ENCODE results near the gene KRT39. TPM values are rescaled to one million over a fixed set of nuclear protein-coding genes. Genes with fewer than 3 reads are reported as not detected.

KRT39 gene
- total and polyA plus RNA-seq, 4 donors = not detected

DNA sequence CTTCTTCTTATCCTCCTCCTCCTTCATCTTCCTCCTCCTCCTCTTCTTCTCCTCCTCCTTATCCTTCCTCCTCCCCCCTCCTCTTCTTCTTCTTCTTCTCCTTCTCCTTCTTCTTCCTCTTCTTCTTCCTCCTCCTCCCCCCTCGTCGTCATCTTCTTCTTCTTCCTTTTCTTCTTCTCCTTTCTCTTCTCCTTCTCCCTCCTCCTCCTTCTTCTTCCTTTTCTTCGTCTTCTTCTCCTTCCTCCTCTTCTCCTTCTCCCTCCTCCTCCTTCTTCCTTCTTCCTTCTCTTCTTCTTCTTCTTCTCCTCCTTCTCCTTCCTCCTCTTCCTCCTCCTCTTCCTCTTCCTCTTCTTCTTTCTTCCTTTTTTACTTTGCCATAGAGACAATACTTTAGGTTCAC lies 24.2 kb downstream of the KRT39 start:
- H3K4me3 ChIP-seq (ENCODE audit: low read depth in 1 of 3, low read length in 3 of 3) = no peak overlapping the region
- H3K27me3 ChIP-seq (ENCODE audit: control insufficient read depth in 4 of 4, insufficient read depth in 4 of 4, low read length in 3 of 4) = peaks cover 0 to 15% (median 2%) of the 10 kb centered on the region in 4 donors
- H3K9ac ChIP-seq (ENCODE audit: low read depth in 1 of 2, low read length in 2 of 2) = no peak overlapping the region
- TF ChIP-seq HNF4A (conservative IDR thresholded peaks at IDR 0.05) (no peak), TAF1 (conservative IDR thresholded peaks at IDR 0.05) (no peak), YY1 (IDR thresholded peaks at IDR 0.05) (no peak), JUND (IDR thresholded peaks at IDR 0.05) (no peak), ZBTB33 (IDR thresholded peaks at IDR 0.05) (no peak), FOXA2 (IDR thresholded peaks at IDR 0.05) (no peak), SP1 (IDR thresholded peaks at IDR 0.05) (no peak), GABPA (IDR thresholded peaks at IDR 0.05 in 1 of 2, conservative IDR thresholded peaks at IDR 0.05 in 1 of 2) (no peak), RAD21 (IDR thresholded peaks at IDR 0.05) (no peak), HNF4G (IDR thresholded peaks at IDR 0.05) (no peak)
- TF ChIP-seq, protein P1, sequence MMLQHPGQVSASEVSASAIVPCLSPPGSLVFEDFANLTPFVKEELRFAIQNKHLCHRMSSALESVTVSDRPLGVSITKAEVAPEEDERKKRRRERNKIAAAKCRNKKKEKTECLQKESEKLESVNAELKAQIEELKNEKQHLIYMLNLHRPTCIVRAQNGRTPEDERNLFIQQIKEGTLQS (IDR thresholded peaks at IDR 0.05) = no peak
- TF ChIP-seq, protein P2, sequence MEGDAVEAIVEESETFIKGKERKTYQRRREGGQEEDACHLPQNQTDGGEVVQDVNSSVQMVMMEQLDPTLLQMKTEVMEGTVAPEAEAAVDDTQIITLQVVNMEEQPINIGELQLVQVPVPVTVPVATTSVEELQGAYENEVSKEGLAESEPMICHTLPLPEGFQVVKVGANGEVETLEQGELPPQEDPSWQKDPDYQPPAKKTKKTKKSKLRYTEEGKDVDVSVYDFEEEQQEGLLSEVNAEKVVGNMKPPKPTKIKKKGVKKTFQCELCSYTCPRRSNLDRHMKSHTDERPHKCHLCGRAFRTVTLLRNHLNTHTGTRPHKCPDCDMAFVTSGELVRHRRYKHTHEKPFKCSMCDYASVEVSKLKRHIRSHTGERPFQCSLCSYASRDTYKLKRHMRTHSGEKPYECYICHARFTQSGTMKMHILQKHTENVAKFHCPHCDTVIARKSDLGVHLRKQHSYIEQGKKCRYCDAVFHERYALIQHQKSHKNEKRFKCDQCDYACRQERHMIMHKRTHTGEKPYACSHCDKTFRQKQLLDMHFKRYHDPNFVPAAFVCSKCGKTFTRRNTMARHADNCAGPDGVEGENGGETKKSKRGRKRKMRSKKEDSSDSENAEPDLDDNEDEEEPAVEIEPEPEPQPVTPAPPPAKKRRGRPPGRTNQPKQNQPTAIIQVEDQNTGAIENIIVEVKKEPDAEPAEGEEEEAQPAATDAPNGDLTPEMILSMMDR (IDR thresholded peaks at IDR 0.05; ENCODE audit: low read depth, low read length, missing input control) = no peak
- no peaks in the 10 kb centered on the region for H3K36me3 ChIP-seq (ENCODE audit: control insufficient read depth in 4 of 4, insufficient read depth in 3 of 4, low read depth in 1 of 4, low read length in 3 of 4)
- no peaks in the 10 kb centered on the region for H3K4me1 ChIP-seq (ENCODE audit: control insufficient read depth in 4 of 4, insufficient read depth in 4 of 4, low read length in 3 of 4)
- DNase-seq (ENCODE audit: low spot score) = no peak
- 82% methylated on average over 3 of the region's 3 CpGs for WGBS
- H3K9me3 ChIP-seq (ENCODE audit: control insufficient read depth in 4 of 4, low read length in 3 of 4) = no peaks in the 10 kb centered on the region
- H3K27ac ChIP-seq (ENCODE audit: low read depth in 1 of 2, low read length in 2 of 2) = no peak overlapping the region

DNA sequence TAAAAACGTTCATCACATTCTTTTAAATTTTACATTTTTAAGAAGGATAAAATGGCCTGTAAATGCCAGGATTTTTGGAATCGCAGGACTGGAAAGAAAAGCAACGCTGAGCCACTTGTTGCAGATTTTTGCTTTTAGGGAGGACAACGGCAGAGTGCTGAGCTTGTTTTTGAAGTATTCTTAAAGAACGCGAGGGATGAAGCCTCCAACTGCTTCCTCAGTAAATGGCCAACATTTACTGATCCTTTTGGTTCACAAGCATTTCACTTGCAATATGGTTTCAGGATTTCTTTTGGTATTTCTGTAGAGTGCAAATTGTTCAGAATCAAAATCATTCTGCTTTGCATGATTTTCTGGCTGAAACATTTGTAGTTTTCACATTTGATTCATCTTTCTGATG lies 26.5 kb downstream of the KRT39 start:
- DNase-seq (ENCODE audit: low spot score) = no peak
- Histone ChIP-seq H3K9me3 (ENCODE audit: control insufficient read depth in 4 of 4, low read length in 3 of 4) (no peaks in the 10 kb centered on the region), H3K4me3 (ENCODE audit: low read depth in 1 of 3, low read length in 3 of 3) (no peak overlapping the region), H3K9ac (ENCODE audit: low read depth in 1 of 2, low read length in 2 of 2) (no peak overlapping the region), H3K4me1 (ENCODE audit: control insufficient read depth in 4 of 4, insufficient read depth in 4 of 4, low read length in 3 of 4) (no peaks in the 10 kb centered on the region), H3K36me3 (ENCODE audit: control insufficient read depth in 4 of 4, insufficient read depth in 3 of 4, low read depth in 1 of 4, low read length in 3 of 4) (no peaks in the 10 kb centered on the region), H3K27ac (ENCODE audit: low read depth in 1 of 2, low read length in 2 of 2) (no peak overlapping the region), H3K27me3 (ENCODE audit: control insufficient read depth in 4 of 4, insufficient read depth in 4 of 4, low read length in 3 of 4) (peaks cover 0 to 5% (median 0%) of the 10 kb centered on the region in 4 donors)
- 80% methylated on average over 6 of the region's 6 CpGs for WGBS
- TF ChIP-seq SP1 (IDR thresholded peaks at IDR 0.05) = no peak
- TF ChIP-seq EGR1 (IDR thresholded peaks at IDR 0.05; ENCODE audit: low read depth in 2 of 2) = no peak

DNA sequence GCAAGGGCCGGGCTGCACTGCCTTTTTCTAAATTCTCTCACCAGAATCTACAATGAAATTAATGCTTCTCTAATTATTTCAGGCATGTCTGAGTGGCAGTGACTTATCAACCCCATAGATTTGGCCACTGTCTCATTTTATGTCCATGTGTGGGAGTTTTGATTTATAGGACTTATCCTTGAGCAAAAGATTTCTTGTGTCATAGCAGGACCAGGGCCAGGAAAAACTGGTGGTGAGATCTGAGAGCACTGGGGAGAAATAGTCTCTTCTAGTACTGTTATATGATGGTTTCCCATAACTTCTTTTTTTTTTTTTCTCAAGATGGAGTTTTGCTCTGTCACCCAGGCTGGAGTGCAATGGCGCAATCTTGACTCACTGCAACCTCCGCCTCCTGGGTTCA lies 27.8 kb downstream of the KRT39 start:
- TF ChIP-seq YY1 (IDR thresholded peaks at IDR 0.05) (no peak), NR2F2 (IDR thresholded peaks at IDR 0.05) (no peak), SP1 (IDR thresholded peaks at IDR 0.05) (no peak), RAD21 (IDR thresholded peaks at IDR 0.05) (no peak), RXRA (IDR thresholded peaks at IDR 0.05) (no peak)
- TF ChIP-seq, protein P1 (IDR thresholded peaks at IDR 0.05) = no peak

More for the DNA sequence above, 27.8 kb downstream of the KRT39 start:
- WGBS = 94% methylated on average over 3 of the region's 3 CpGs
- Histone ChIP-seq H3K27ac (ENCODE audit: low read depth in 1 of 2, low read length in 2 of 2) (no peak overlapping the region), H3K4me1 (ENCODE audit: control insufficient read depth in 4 of 4, insufficient read depth in 4 of 4, low read length in 3 of 4) (no peaks in the 10 kb centered on the region), H3K4me3 (ENCODE audit: low read depth in 1 of 3, low read length in 3 of 3) (no peak overlapping the region), H3K9ac (ENCODE audit: low read depth in 1 of 2, low read length in 2 of 2) (no peak overlapping the region), H3K36me3 (ENCODE audit: control insufficient read depth in 4 of 4, insufficient read depth in 3 of 4, low read depth in 1 of 4, low read length in 3 of 4) (no peaks in the 10 kb centered on the region), H3K9me3 (ENCODE audit: control insufficient read depth in 4 of 4, low read length in 3 of 4) (no peaks in the 10 kb centered on the region), H3K27me3 (ENCODE audit: control insufficient read depth in 4 of 4, insufficient read depth in 4 of 4, low read length in 3 of 4) (peaks cover 0 to 1% (median 0%) of the 10 kb centered on the region in 4 donors)
- no peak for DNase-seq (ENCODE audit: low spot score)
